Pancreas (tissue), 10 donors: ENCODE measurements around the gene ULK4. TPM values are rescaled to one million over a fixed set of nuclear protein-coding genes. Genes with fewer than 3 reads are reported as not detected.
A peak's percentile ranks its signal among the peaks of the same experiment; 100 is the strongest.

Experiments used
- ATAC-seq, 4 donors: fragments of 200-7000 bp; cut with Tn5 transposase; one replicate each; pipeline versions ENCODE4 v1.8.0 to v1.9.1; 2020; ENCODE audit warnings: mild to moderate bottlenecking in 4 of 4, moderate library complexity in 4 of 4
- DNase-seq, 6 donors: peaks; one replicate each; pipeline ENCODE4 v3.0.0-alpha.2; 2020
- FAIRE-seq: peaks from 2 replicates; lab custom pipeline; 2012; peaks lifted over from hg19 to GRCh38; lab: Jason Lieb, UNC
- H3K27ac ChIP-seq, 4 donors: fragments of 200-600 bp; sonication (generic); 1 replicate in 3 of 4; 2 replicates in 1 of 4; pipeline versions ENCODE4 v1.5.0 to v1.8.0; 2020
- H3K27me3 ChIP-seq, 4 donors: fragments of 200-600 bp; one replicate each; pipeline ENCODE4 v1.8.0; 2021
- H3K36me3 ChIP-seq, 3 donors: fragments of 200-600 bp; sonication (generic) in 1 of 3; one replicate each; pipeline versions ENCODE4 v1.5.0 to v1.8.0; 2020 to 2021
- H3K4me1 ChIP-seq, 3 donors: fragments of 200-600 bp; one replicate each; pipeline ENCODE4 v1.8.0; 2021
- H3K4me3 ChIP-seq, 4 donors: fragments of 200-600 bp; sonication (generic) in 2 of 4; one replicate each; pipeline versions ENCODE4 v1.5.0 to v1.8.0; 2020 to 2021
- H3K9me3 ChIP-seq, 4 donors: fragments of 200-600 bp; one replicate each; pipeline ENCODE4 v1.8.0; 2021
- WGBS, 2 donors: extraction: QIAGEN DNeasy Blood & Tissue Kit; methylation state at CpG; one replicate each; pipeline ENCODE4 v1.1.7; 2013; 5-methylcytosine and 5-hydroxymethylcytosine counted together
- intact Hi-C, 3 donors: fragments of 100-400 bp; cut with DNase I; formaldehyde crosslinking; loops; one replicate each; pipeline versions ENCODE4 v1.11.1 to v1.14.2; 2022
- polyA plus RNA-seq, 2 donors: library from polyadenylated mRNA; stranded (reverse); fragments of 200-250 nt; gene quantifications; one replicate each; pipeline ENCODE4 v1.2.3, GENCODE V29; 2013
- total RNA-seq, 6 donors: library from RNA; stranded (reverse); fragmentation: NEBNext Ultra II Directional in 4 of 6; extraction: Animal tissue kit (Norgen Biotek cat#: 25700) in 4 of 6; gene quantifications; one replicate each; pipeline versions ENCODE4 v1.2.1 to v1.2.4, GENCODE V29; 2021 to 2023
- TF ChIP-seq, protein P1 (sequence below), 4 donors: fragments of 200-600 bp; sonication (generic) in 3 of 4; IDR thresholded peaks; one replicate each; pipeline versions ENCODE4 v1.5.0 to v1.8.0; 2021; ENCODE audit warnings: antibody characterized with exemption in 4 of 4
- donor health status: healthy with polysubstance abuse.
- donor health status: DM: no; HTN: no; CAD: no; lungs with moderate emphysema.
- donor health status: DM: no; HTN: no; CAD: no.
- donor health status: control.
- donor health status: control.
- donor health status: Bipolar disorder and iron deficiency.
- donor health status: DM: yes; HTN: yes; CAD: no.
- donor health status: DM: no; HTN: no; CAD: no.
- donor health status: DM: no; HTN: no; CAD: no.
- donor health status: DM: yes; HTN: yes; CAD: no.

ULK4 gene
- total and polyA plus RNA-seq, 8 donors = 2.3 to 8.6 (median 4.2) TPM

DNA sequence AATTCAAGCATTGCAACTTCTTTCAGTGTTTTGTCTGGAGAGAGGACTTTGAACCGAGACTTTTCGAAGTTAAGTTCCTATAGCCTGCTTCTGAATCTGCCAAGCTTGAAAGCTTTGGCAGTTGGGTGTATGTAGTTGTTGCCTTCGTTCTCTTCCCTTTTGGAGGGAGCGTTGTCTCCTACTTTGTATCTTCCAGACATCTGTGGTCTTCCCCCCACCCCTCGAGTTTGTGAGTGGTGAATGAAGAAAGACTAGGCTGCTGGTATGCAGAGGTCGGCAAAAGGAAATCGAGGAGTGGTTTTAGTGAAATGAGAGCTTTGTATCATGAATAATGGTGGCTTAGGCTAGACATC lies 761.3 kb downstream of the ULK4 start:
- FAIRE-seq (no peak), DNase-seq (no peak)
- TF ChIP-seq, protein P1, sequence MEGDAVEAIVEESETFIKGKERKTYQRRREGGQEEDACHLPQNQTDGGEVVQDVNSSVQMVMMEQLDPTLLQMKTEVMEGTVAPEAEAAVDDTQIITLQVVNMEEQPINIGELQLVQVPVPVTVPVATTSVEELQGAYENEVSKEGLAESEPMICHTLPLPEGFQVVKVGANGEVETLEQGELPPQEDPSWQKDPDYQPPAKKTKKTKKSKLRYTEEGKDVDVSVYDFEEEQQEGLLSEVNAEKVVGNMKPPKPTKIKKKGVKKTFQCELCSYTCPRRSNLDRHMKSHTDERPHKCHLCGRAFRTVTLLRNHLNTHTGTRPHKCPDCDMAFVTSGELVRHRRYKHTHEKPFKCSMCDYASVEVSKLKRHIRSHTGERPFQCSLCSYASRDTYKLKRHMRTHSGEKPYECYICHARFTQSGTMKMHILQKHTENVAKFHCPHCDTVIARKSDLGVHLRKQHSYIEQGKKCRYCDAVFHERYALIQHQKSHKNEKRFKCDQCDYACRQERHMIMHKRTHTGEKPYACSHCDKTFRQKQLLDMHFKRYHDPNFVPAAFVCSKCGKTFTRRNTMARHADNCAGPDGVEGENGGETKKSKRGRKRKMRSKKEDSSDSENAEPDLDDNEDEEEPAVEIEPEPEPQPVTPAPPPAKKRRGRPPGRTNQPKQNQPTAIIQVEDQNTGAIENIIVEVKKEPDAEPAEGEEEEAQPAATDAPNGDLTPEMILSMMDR (IDR thresholded peaks at IDR 0.05) = no peak

DNA sequence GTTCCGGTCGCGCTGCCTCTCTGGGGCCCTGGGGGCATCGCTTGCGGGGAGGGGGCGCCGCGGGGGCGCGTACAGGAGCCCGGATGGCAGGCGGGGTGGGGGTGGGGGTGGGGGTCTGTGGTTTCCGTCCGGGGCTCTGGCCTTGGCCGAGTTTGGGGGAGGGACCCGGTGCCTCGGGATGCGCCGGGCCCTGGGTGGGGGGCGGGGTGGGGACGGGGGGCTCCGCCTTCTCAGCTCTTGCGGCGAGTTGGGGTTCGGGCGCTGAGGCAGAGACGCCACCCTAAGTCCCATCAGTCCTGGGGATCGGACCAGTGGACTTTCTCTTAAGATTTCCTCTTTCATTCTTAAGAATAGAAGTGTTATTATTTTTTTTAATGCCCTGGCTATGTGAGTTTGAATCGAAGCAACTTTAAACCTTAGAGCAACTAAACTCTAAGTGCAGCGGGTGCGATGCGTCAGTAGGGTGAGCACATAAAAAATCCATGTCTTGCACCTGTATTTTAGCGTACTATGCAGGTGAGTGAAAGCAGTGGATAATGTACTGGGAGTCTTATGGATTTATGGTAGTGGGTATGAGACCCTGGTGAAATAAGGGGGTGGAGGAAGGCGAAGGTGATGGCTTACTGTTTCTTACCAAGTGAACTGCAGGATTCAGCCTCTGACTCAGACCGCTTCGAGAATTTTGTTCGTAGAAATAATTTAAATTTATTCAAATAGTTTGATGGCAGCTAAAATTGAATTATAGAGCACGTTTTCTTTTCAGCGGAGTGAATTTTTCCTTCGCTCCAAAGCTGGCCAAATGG lies 761.8 kb downstream of the ULK4 start:
- DNase-seq = peak in 2 of 6 donors; percentile 3 to 34
- no peaks in the 10 kb centered on the region for H3K27me3 ChIP-seq
- H3K36me3 ChIP-seq = no peaks in the 10 kb centered on the region
- H3K4me3 ChIP-seq = peak overlapping the region; percentile 58 to 85 (median 77)
- H3K4me1 ChIP-seq = peaks cover 16 to 34% (median 18%) of the 10 kb centered on the region in 3 donors
- TF ChIP-seq, protein P1 (IDR thresholded peaks at IDR 0.05) = no peak
- peak overlapping the region; percentile 86 to 97 (median 90) for H3K27ac ChIP-seq
- FAIRE-seq = no peak
- WGBS, 2 donors = 1% methylated on average over 32 to 39 of the region's 40 CpGs
- intact Hi-C loops = no loop called here
- peak in 2 of 4 donors; percentile 11 to 13 for ATAC-seq
- no peaks in the 10 kb centered on the region for H3K9me3 ChIP-seq

More for the DNA sequence above, 761.3 kb downstream of the ULK4 start:
- peak overlapping the region in 2 of 4 donors; percentile 94 to 97 for H3K27ac ChIP-seq
- peaks cover 19 to 40% (median 22%) of the 10 kb centered on the region in 3 donors for H3K4me1 ChIP-seq
- ATAC-seq = peak in 2 of 4 donors; percentile 2 to 13
- WGBS, 2 donors = 1% methylated on average over 7 of the region's 7 CpGs
- H3K4me3 ChIP-seq = peak overlapping the region; percentile 58 to 85 (median 77)
- H3K9me3 ChIP-seq = no peaks in the 10 kb centered on the region
- H3K27me3 ChIP-seq = no peaks in the 10 kb centered on the region
- no peaks in the 10 kb centered on the region for H3K36me3 ChIP-seq
- intact Hi-C loops = no loop called here

DNA sequence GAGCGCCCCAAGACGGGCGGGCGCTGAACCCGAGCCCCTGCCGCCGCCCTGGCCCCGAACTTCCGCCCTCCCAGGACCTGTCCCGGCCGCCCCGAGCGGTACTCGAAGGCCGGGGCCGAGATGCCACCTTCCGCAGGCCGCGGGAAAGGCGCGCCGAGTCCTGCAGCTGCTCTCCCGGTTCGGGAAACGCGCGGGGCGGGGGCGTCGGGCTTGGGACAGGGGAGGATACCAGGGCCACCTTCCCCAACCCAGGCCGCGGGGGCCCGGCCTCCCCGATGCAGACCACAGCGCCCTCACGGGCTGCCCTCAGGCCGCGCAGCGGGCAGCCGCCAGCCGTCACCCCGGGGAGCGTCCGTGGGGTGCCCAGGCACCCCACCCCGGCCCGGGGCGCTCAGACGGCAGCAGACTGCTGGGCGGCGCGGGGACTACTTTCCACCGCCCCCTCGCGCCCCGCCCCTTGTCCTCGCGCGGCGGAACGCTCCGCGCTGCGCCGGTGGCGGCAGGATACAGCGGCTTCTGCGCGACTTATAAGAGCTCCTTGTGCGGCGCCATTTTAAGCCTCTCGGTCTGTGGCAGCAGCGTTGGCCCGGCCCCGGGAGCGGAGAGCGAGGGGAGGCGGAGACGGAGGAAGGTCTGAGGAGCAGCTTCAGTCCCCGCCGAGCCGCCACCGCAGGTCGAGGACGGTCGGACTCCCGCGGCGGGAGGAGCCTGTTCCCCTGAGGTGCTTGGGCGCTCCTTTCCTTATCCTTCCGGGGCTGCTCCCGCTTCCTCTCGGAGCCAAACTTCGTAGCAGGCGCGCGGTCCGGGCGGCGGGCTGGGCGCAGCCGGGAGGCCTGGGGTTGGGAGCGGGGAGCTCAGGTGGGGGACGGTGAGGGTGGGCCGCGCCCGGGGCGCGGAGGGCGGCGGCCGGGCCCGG lies 762.7 kb downstream of the ULK4 start, which contains the start of gene CTNNB1:
Gene CTNNB1, plus strand, starts transcription at position 556 of the 916 bp plus-strand sequence. CDS start 24,564 bp downstream, outside the sequence.
- FAIRE-seq (no peak), ATAC-seq (peak; percentile 89 to 96 (median 94)), DNase-seq (peak; percentile 90 to 97 (median 94))
- no peaks in the 10 kb centered on the region for H3K9me3 ChIP-seq
- TF ChIP-seq, protein P1 (IDR thresholded peaks at IDR 0.05) = no peak
- peak within 1 kb of the TSS; percentile 86 to 97 (median 90) for H3K27ac ChIP-seq
- no peaks in the 10 kb centered on the region for H3K36me3 ChIP-seq
- H3K4me1 ChIP-seq = peaks cover 13 to 26% (median 14%) of the 10 kb centered on the region in 3 donors
- H3K27me3 ChIP-seq = no peaks in the 10 kb centered on the region
- peak within 1 kb of the TSS; percentile 58 to 85 (median 77) for H3K4me3 ChIP-seq
- intact Hi-C loops = no loop called here
- 0 to 1% methylated on average over 67 to 112 of the region's 112 CpGs for WGBS, 2 donors

DNA sequence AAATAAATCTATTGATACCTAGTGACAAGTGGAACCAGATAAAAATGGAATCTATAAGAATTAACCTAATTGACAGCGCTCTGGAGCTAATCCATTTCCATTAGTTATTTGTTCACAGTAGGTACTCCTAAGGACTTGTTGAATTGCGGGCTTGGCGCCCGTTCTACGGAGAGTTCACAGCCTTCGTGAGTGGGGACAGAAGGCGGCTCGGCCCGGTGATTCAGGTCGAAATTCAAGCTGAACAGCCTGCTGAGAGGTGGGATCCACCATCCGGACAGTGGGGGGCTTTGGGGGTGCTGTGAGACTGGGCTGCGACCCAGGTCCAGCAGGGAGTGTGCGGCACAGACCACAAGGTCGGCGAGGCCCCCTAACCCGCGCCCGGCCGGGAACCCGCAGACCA lies 763.4 kb downstream of the ULK4 start:
- Histone ChIP-seq H3K27me3 (no peaks in the 10 kb centered on the region), H3K36me3 (no peaks in the 10 kb centered on the region), H3K4me3 (peak overlapping the region; percentile 58 to 85 (median 77)), H3K4me1 (peaks cover 6 to 19% (median 9%) of the 10 kb centered on the region in 3 donors), H3K27ac (peak overlapping the region; percentile 86 to 97 (median 90)), H3K9me3 (no peaks in the 10 kb centered on the region)
- FAIRE-seq (no peak), ATAC-seq (peak; percentile 2 to 11 (median 6)), DNase-seq (peak in 4 of 6 donors; percentile 26 to 67 (median 42))
- TF ChIP-seq, protein P1 (IDR thresholded peaks at IDR 0.05) = no peak
- WGBS, 2 donors = 4 to 8% methylated on average over 15 to 20 of the region's 20 CpGs
- intact Hi-C loops = no loop called here
